SK-MEL-5 (cell line): ENCODE measurements around the gene TPM4. TPM values are rescaled to one million over a fixed set of nuclear protein-coding genes. Genes with fewer than 3 reads are reported as not detected.
"Not testable (repeated sequence)": the region's sequence is repeated elsewhere in the genome, so short reads cannot be mapped to it uniquely, and the experiment has no call there.

Experiments
- DNase-seq: peaks from one replicate; pipeline ENCODE4 v3.0.0-alpha.2; 2016; ENCODE audit warnings: low read depth, low spot score
- in situ Hi-C: cut with HindIII; loops from 2 replicates; pipeline ENCODE4 v1.10.0; 2016; ENCODE audit warnings: low sequenced_read_pairs, high pct_unique_total_duplicates, low pct_unique_long_range_greater_than_20kb
- total RNA-seq: library from RNA; depleted of rRNA; stranded (reverse); fragments of >200 nt; shearing (Covaris generic); gene quantifications from 2 replicates; pipeline ENCODE4 v1.2.3, GENCODE V29; 2014

Gene TPM4
- total RNA-seq, 1 experiment from 2014 or later, result 197 TPM

GRCh38 chr19:16111909-16112752 is 35.8 kb downstream of the TPM4 start:
- DNase-seq, result no peak
- in situ Hi-C loops, result no loop called here

GRCh38 chr19:16112778-16113177 is 36.5 kb downstream of the TPM4 start:
- no peak for DNase-seq
- in situ Hi-C loops, result no loop called here

GRCh38 chr19:16113727-16114126 is 37.4 kb downstream of the TPM4 start:
- in situ Hi-C loops, result no loop called here
- no peak for DNase-seq

GRCh38 chr19:16115301-16116039 is 39.2 kb downstream of the TPM4 start:
- in situ Hi-C loops, result no loop called here
- DNase-seq, result no peak

- in situ Hi-C loops, result no loop called here
- DNase-seq, result no peak
These were observed 39.8 kb downstream of the TPM4 start for GRCh38 chr19:16116067-16116466.

- in situ Hi-C loops, result no loop called here
- DNase-seq, result no peak
These were observed 41.3 kb downstream of the TPM4 start for GRCh38 chr19:16117594-16118033.

GRCh38 chr19:16118489-16119033 is 42.3 kb downstream of the TPM4 start:
- DNase-seq, result no peak
- in situ Hi-C loops, result no loop called here

GRCh38 chr19:16119075-16119857 is 43.0 kb downstream of the TPM4 start:
- DNase-seq, in situ Hi-C loops: not testable (repeated sequence)

- no peak for DNase-seq
- in situ Hi-C loops, result no loop called here
These were observed 44.8 kb downstream of the TPM4 start for GRCh38 chr19:16121141-16121540.

GRCh38 chr19:16121967-16122366 is 45.7 kb downstream of the TPM4 start:
- no peak for DNase-seq
- in situ Hi-C loops, result no loop called here

- no peak for DNase-seq
- in situ Hi-C loops, result no loop called here
These were observed 48.7 kb downstream of the TPM4 start for GRCh38 chr19:16124953-16125352.

GRCh38 chr19:16125737-16126495 is 49.6 kb downstream of the TPM4 start:
- in situ Hi-C loops, result no loop called here
- DNase-seq, result no peak

GRCh38 chr19:16127080-16127479 is 50.8 kb downstream of the TPM4 start:
- no peak for DNase-seq
- in situ Hi-C loops, result no loop called here

- in situ Hi-C loops, result no loop called here
- DNase-seq, result no peak
These were observed 51.6 kb downstream of the TPM4 start for GRCh38 chr19:16127776-16128371.

GRCh38 chr19:16131648-16132047 is 55.4 kb downstream of the TPM4 start:
- in situ Hi-C loops, result no loop called here
- DNase-seq, result no peak

GRCh38 chr19:16133818-16134217 is 57.5 kb downstream of the TPM4 start:
- in situ Hi-C loops, result no loop called here
- no peak for DNase-seq

- DNase-seq, result no peak
- in situ Hi-C loops, result no loop called here
These were observed 58.2 kb downstream of the TPM4 start for GRCh38 chr19:16134510-16134909.
